Ishikawa (cell line): ENCODE measurements around the gene SRCIN1.

Experiments
- CEBPB ChIP-seq: IDR thresholded peaks from 2 replicates; pipeline ENCODE4 v1.6.1; 2012
- CREB1 ChIP-seq: IDR thresholded peaks from 2 replicates; pipeline ENCODE4 v1.6.1; 2012; ENCODE audit warnings: low read depth
- EGR1 ChIP-seq: IDR thresholded peaks from 2 replicates; pipeline ENCODE4 v1.6.1; 2012
- EP300 ChIP-seq: IDR thresholded peaks from 2 replicates; pipeline ENCODE4 v1.6.1; 2012; ENCODE audit warnings: borderline replicate concordance
- MAX ChIP-seq: IDR thresholded peaks from 2 replicates; pipeline ENCODE4 v1.6.1; 2012
- RAD21 ChIP-seq: IDR thresholded peaks from 2 replicates; pipeline ENCODE4 v1.6.1; 2012; ENCODE audit warnings: low read depth
- TEAD4 ChIP-seq: IDR thresholded peaks from 2 replicates; pipeline ENCODE4 v1.6.1; 2012
- YY1 ChIP-seq: IDR thresholded peaks from 2 replicates; pipeline ENCODE4 v1.6.1; 2012; ENCODE audit warnings: low read depth
- TF ChIP-seq, protein P1 (sequence below): IDR thresholded peaks from 2 replicates; pipeline ENCODE4 v1.6.1; 2012; ENCODE audit warnings: low read depth, mild to moderate bottlenecking

- TF ChIP-seq CEBPB: no peak
- no peak for TF ChIP-seq YY1
- no peak for TF ChIP-seq MAX
- TF ChIP-seq, protein P1, sequence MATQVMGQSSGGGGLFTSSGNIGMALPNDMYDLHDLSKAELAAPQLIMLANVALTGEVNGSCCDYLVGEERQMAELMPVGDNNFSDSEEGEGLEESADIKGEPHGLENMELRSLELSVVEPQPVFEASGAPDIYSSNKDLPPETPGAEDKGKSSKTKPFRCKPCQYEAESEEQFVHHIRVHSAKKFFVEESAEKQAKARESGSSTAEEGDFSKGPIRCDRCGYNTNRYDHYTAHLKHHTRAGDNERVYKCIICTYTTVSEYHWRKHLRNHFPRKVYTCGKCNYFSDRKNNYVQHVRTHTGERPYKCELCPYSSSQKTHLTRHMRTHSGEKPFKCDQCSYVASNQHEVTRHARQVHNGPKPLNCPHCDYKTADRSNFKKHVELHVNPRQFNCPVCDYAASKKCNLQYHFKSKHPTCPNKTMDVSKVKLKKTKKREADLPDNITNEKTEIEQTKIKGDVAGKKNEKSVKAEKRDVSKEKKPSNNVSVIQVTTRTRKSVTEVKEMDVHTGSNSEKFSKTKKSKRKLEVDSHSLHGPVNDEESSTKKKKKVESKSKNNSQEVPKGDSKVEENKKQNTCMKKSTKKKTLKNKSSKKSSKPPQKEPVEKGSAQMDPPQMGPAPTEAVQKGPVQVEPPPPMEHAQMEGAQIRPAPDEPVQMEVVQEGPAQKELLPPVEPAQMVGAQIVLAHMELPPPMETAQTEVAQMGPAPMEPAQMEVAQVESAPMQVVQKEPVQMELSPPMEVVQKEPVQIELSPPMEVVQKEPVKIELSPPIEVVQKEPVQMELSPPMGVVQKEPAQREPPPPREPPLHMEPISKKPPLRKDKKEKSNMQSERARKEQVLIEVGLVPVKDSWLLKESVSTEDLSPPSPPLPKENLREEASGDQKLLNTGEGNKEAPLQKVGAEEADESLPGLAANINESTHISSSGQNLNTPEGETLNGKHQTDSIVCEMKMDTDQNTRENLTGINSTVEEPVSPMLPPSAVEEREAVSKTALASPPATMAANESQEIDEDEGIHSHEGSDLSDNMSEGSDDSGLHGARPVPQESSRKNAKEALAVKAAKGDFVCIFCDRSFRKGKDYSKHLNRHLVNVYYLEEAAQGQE: no peak
- no peak for TF ChIP-seq TEAD4
- TF ChIP-seq RAD21: no peak
- TF ChIP-seq CREB1: no peak
- TF ChIP-seq EP300: no peak
- no peak for TF ChIP-seq EGR1
These were observed 42.1 kb downstream of the SRCIN1 start for GRCh38 chr17:38563362-38564253.
